ENCODE measurements around the gene DCAF12. TPM values are rescaled to one million over a fixed set of nuclear protein-coding genes. Genes with fewer than 3 reads are reported as not detected.

DCAF12 gene
- polyA plus RNA-seq, 1 donor (not counting 4 experiments of a cell fraction or from before 2014, with no cell fraction given): 33.0 TPM

- no peaks in the 10 kb centered on the region for H4K20me1 ChIP-seq (ENCODE audit: control insufficient read depth, extremely low read depth, insufficient read depth, low read length)
- FAIRE-seq: no peak
These were observed 2.4 kb downstream of the DCAF12 start for GRCh38 chr9:34124099-34124498.

GRCh38 chr9:34123682-34124081 lies 2.8 kb downstream of the DCAF12 start:
- peaks cover 16% of the 10 kb centered on the region for H3K4me1 ChIP-seq (ENCODE audit: control insufficient read depth, extremely low read depth, insufficient read depth, low read length)
- no peaks in the 10 kb centered on the region for H3K9me1 ChIP-seq (ENCODE audit: control insufficient read depth, extremely low read depth, insufficient read depth, low read length)
- H3K4me2 ChIP-seq (ENCODE audit: control insufficient read depth, extremely low read depth, insufficient read depth, low read depth, low read length): peak overlapping the region; percentile 29
- dilution Hi-C loops (cut with MboI; ENCODE audit: extremely low pct_ligation_motif_present, low sequenced_read_pairs): no loop called here
- peaks cover 5 to 18% of the 10 kb centered on the region in 2 experiments for H3K36me3 ChIP-seq (ENCODE audit: control insufficient read depth in 2 of 2, extremely low read depth in 1 of 2, insufficient read depth in 2 of 2, low read length in 2 of 2)
- H3K9ac ChIP-seq (ENCODE audit: control insufficient read depth, extremely low read depth, insufficient read depth, low read length): peak overlapping the region; percentile 1
- no peaks in the 10 kb centered on the region for H3K9me3 ChIP-seq (ENCODE audit: control insufficient read depth, low read depth, low read length)
- H3K79me2 ChIP-seq (ENCODE audit: control insufficient read depth, insufficient read depth, low read length): peaks cover 58% of the 10 kb centered on the region
- TF ChIP-seq CTCF (optimal IDR thresholded peaks at IDR 0.05 in 1 of 3, IDR thresholded peaks at IDR 0.05 in 1 of 3, conservative IDR thresholded peaks at IDR 0.05 in 1 of 3; ENCODE audit: extremely low read depth in 1 of 3, insufficient read depth in 2 of 3, low read length in 3 of 3) (no peak), EZH2 (IDR thresholded peaks at IDR 0.05; ENCODE audit: low read length) (no peak)
- no peaks in the 10 kb centered on the region for H4K20me1 ChIP-seq (ENCODE audit: control insufficient read depth, extremely low read depth, insufficient read depth, low read length)
- H3K27me3 ChIP-seq (ENCODE audit: control insufficient read depth, extremely low read depth, insufficient read depth, low read length): no peaks in the 10 kb centered on the region
- DNase-seq (ENCODE audit: low read depth, low spot score) (no peak), FAIRE-seq (no peak)
- H3K4me3 ChIP-seq (ENCODE audit: control insufficient read depth in 2 of 3, extremely low read depth in 1 of 3, insufficient read depth in 2 of 3, low read depth in 1 of 3, low read length in 3 of 3): no peak overlapping the region
- peak overlapping the region; percentile 5 for H3K27ac ChIP-seq (ENCODE audit: control insufficient read depth, insufficient read depth, low read length)
- H2AFZ ChIP-seq (ENCODE audit: control insufficient read depth, low read length): no peak overlapping the region

More at GRCh38 chr9:34124099-34124498, 2.4 kb downstream of the DCAF12 start:
- Histone ChIP-seq H3K9me3 (ENCODE audit: control insufficient read depth, low read depth, low read length) (no peaks in the 10 kb centered on the region), H2AFZ (ENCODE audit: control insufficient read depth, low read length) (no peak overlapping the region), H3K36me3 (ENCODE audit: control insufficient read depth in 2 of 2, extremely low read depth in 1 of 2, insufficient read depth in 2 of 2, low read length in 2 of 2) (peaks cover 4 to 18% of the 10 kb centered on the region in 2 experiments), H3K4me1 (ENCODE audit: control insufficient read depth, extremely low read depth, insufficient read depth, low read length) (peaks cover 16% of the 10 kb centered on the region), H3K79me2 (ENCODE audit: control insufficient read depth, insufficient read depth, low read length) (peaks cover 58% of the 10 kb centered on the region), H3K9me1 (ENCODE audit: control insufficient read depth, extremely low read depth, insufficient read depth, low read length) (no peaks in the 10 kb centered on the region), H3K27ac (ENCODE audit: control insufficient read depth, insufficient read depth, low read length) (peak overlapping the region; percentile 5), H3K27me3 (ENCODE audit: control insufficient read depth, extremely low read depth, insufficient read depth, low read length) (no peaks in the 10 kb centered on the region), H3K4me2 (ENCODE audit: control insufficient read depth, extremely low read depth, insufficient read depth, low read depth, low read length) (peak overlapping the region; percentile 98), H3K4me3 (ENCODE audit: control insufficient read depth in 2 of 3, extremely low read depth in 1 of 3, insufficient read depth in 2 of 3, low read depth in 1 of 3, low read length in 3 of 3) (no peak overlapping the region), H3K9ac (ENCODE audit: control insufficient read depth, extremely low read depth, insufficient read depth, low read length) (no peak overlapping the region)
- DNase-seq (ENCODE audit: low read depth, low spot score): no peak
- dilution Hi-C loops (cut with MboI; ENCODE audit: extremely low pct_ligation_motif_present, low sequenced_read_pairs): no loop called here
- no peak for TF ChIP-seq EZH2 (IDR thresholded peaks at IDR 0.05; ENCODE audit: low read length)
- TF ChIP-seq CTCF (optimal IDR thresholded peaks at IDR 0.05 in 1 of 3, IDR thresholded peaks at IDR 0.05 in 1 of 3, conservative IDR thresholded peaks at IDR 0.05 in 1 of 3; ENCODE audit: extremely low read depth in 1 of 3, insufficient read depth in 2 of 3, low read length in 3 of 3): no peak

Measured in keratinocyte (primary cell).